ENCODE data around the gene CDIPT. TPM values are rescaled to one million over a fixed set of nuclear protein-coding genes. Genes with fewer than 3 reads are reported as not detected.
A peak's percentile ranks its signal among the peaks of the same experiment; 100 is the strongest.

CDIPT gene
- total RNA-seq, 4 donors from 2014 or later, result 79.3 to 122 (median 99.3) TPM

DNA sequence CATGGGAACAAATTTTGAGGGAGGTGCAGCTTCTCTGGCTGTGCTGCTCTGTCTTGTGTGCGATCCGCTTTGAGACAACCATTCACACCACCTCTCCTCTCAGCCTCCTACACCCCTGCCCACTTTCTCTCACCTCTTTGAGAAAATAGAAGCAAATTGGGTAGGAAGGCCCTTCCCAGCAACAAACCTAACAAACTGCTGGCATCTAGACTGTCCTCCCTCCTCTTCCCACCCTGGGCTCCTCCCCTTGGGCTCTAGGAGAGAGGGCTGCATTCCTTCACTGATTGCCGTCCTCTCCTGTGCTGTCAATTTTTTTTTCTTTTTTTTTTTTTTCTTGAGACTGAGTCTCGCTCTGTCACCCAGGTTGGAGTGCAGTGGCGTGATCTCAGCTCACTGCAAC lies 13.5 kb downstream of the CDIPT start:
- TF ChIP-seq, protein P1, sequence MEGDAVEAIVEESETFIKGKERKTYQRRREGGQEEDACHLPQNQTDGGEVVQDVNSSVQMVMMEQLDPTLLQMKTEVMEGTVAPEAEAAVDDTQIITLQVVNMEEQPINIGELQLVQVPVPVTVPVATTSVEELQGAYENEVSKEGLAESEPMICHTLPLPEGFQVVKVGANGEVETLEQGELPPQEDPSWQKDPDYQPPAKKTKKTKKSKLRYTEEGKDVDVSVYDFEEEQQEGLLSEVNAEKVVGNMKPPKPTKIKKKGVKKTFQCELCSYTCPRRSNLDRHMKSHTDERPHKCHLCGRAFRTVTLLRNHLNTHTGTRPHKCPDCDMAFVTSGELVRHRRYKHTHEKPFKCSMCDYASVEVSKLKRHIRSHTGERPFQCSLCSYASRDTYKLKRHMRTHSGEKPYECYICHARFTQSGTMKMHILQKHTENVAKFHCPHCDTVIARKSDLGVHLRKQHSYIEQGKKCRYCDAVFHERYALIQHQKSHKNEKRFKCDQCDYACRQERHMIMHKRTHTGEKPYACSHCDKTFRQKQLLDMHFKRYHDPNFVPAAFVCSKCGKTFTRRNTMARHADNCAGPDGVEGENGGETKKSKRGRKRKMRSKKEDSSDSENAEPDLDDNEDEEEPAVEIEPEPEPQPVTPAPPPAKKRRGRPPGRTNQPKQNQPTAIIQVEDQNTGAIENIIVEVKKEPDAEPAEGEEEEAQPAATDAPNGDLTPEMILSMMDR (IDR thresholded peaks at IDR 0.05), result no peak
- TF ChIP-seq POLR2A (IDR thresholded peaks at IDR 0.05), result no peak
- peaks cover 0 to 8% of the 10 kb centered on the region in 2 donors for H3K4me1 ChIP-seq
- WGBS, 2 donors, result 37 to 41% methylated on average over 5 of the region's 5 CpGs
- H3K36me3 ChIP-seq, result peaks cover 21 to 31% of the 10 kb centered on the region in 2 donors
- no peaks in the 10 kb centered on the region for H3K27me3 ChIP-seq
- H3K27ac ChIP-seq, result no peak overlapping the region
- no peak overlapping the region for H3K4me3 ChIP-seq (replicated peaks in 1 of 3)
- peak; percentile 68 to 71 for DNase-seq
- intact Hi-C loops (cut with DNase I), result no loop called here
- no peaks in the 10 kb centered on the region for H3K9me3 ChIP-seq

DNA sequence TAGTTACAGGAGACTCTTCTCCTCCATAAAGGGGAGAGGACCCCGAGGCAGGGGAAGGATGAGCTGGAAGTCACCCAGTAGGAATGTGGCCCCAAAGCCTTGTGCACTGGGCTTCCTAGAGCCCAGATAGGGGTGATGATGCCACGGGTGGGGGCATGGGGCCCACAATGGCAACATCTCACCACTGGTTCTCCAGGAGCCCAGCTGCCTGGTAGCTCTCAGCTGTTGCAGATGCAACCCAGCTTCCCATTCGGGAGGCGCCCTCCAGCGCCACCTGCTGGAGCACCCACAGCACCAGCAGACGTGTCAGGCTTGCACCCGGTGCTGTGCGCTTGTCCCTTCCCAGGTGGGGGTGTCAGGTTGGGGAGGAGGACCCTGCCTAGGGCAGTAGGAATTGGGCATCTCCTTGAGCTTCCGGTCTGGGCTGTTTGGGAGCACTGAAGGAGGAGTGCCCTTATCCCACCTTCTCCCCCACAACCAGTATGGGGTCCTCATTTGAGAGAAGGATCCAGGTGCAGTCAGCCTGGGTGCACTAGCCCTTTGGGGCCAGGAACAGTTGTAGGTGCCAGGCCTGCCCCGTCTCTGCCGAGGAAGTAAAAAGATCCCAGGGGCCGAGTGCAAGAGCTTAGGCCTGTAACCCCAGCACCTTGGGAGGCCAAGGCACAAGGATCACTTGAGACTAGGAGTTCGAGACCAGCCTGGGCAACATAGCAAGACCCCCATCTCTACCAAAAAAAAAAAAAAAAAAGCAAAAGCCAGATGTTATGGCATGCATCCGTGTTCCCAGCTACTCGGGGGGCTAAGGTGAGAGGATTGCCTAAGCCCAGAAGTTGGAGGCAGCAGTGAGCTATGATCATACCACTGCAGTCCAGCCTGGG lies 14.4 kb downstream of the CDIPT start:
- Histone ChIP-seq H3K9me3 (no peaks in the 10 kb centered on the region), H3K27me3 (no peaks in the 10 kb centered on the region), H3K4me3 (replicated peaks in 1 of 3) (no peak overlapping the region), H3K36me3 (peaks cover 22 to 36% of the 10 kb centered on the region in 2 donors), H3K4me1 (peaks cover 0 to 8% of the 10 kb centered on the region in 2 donors), H3K27ac (no peak overlapping the region)
- 70 to 78% methylated on average over 7 to 9 of the region's 15 CpGs for WGBS, 2 donors
- no peak for TF ChIP-seq POLR2A (IDR thresholded peaks at IDR 0.05)
- TF ChIP-seq, protein P1 (IDR thresholded peaks at IDR 0.05), result peak; percentile 33 to 83 (median 58)
- peak; percentile 49 to 68 for DNase-seq
- intact Hi-C loops (cut with DNase I), result no loop called here

DNA sequence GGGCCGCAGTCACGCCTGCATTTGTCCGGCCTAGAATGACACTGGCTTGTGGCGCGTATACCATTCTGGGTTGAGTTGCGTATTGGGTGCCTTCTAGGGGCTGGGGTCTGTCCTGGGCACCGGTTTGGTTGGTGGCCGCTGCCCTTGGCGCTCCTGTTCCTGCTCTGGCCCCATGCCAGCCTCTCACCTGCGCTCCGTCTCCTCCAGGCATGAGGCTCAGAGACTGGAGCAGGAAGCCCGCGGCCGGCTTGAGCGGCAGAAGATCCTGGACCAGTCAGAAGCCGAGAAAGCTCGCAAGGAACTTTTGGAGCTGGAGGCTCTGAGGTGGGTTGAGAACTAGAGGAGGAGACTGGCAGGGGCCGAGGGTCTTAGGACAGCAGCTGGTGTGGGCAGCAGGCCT lies 17.4 kb downstream of the CDIPT start:
- Histone ChIP-seq H3K9me3 (no peaks in the 10 kb centered on the region), H3K27ac (no peak overlapping the region), H3K27me3 (no peaks in the 10 kb centered on the region), H3K4me3 (replicated peaks in 1 of 3) (no peak overlapping the region), H3K4me1 (peaks cover 0 to 8% of the 10 kb centered on the region in 2 donors), H3K36me3 (peaks cover 40 to 60% of the 10 kb centered on the region in 2 donors)
- WGBS, 2 donors, result 61 to 69% methylated on average over 7 to 14 of the region's 18 CpGs
- peak; percentile 70 to 74 for DNase-seq
- intact Hi-C loops (cut with DNase I), result no loop called here
- TF ChIP-seq, protein P1 (IDR thresholded peaks at IDR 0.05), result no peak
- no peak for TF ChIP-seq POLR2A (IDR thresholded peaks at IDR 0.05)

DNA sequence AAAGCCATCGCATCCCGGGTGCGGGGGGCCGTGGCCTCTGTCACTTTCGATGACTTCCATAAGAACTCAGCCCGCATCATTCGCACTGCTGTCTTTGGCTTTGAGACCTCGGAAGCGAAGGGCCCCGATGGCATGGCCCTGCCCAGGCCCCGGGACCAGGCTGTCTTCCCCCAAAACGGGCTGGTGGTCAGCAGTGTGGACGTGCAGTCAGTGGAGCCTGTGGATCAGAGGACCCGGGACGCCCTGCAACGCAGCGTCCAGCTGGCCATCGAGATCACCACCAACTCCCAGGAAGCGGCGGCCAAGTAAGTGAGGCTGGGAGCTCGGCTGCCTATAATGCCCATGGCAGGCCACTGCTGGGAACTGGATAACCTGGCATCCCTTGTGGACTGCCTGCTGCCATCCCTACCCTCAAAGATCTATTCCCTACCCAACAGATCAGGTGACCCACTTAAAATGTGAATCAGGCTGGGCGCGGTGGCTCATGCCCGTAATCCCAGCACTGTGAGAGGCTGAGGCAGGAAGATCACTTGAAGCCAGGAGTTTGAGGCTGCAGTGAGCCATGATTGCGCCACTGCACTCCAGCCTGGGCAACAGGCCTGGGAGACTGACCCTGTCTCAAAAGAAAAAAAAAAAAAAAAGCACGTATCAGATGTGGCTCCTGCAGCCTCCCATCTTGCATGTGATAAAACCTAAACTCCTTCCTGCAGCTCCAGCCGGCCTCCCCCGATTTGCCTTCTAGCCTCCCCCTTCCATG lies 18.3 kb downstream of the CDIPT start:
- intact Hi-C loops (cut with DNase I), result no loop called here
- TF ChIP-seq, protein P1 (IDR thresholded peaks at IDR 0.05), result no peak
- TF ChIP-seq POLR2A (IDR thresholded peaks at IDR 0.05), result no peak
- H3K4me1 ChIP-seq, result peaks cover 0 to 8% of the 10 kb centered on the region in 2 donors
- no peak overlapping the region for H3K4me3 ChIP-seq (replicated peaks in 1 of 3)
- H3K27ac ChIP-seq, result no peak overlapping the region
- H3K27me3 ChIP-seq, result no peaks in the 10 kb centered on the region
- H3K9me3 ChIP-seq, result no peaks in the 10 kb centered on the region
- peak in 1 of 2 donors; percentile 29 for DNase-seq
- WGBS, 2 donors, result 90 to 91% methylated on average over 17 to 28 of the region's 28 CpGs
- H3K36me3 ChIP-seq, result peaks cover 47 to 67% of the 10 kb centered on the region in 2 donors
